Measurements from ENCODE around the gene TMEM106A. TPM values are rescaled to one million over a fixed set of nuclear protein-coding genes. Genes with fewer than 3 reads are reported as not detected.
"Not testable (repeated sequence)": the region's sequence is repeated elsewhere in the genome, so short reads cannot be mapped to it uniquely, and the experiment has no call there.

Gene TMEM106A
- total RNA-seq, 2 donors from 2014 or later, result 11.2 to 11.3 TPM

- Mint-ChIP-seq H3K27me3 (ENCODE audit: insufficient read depth) (no peaks in the 10 kb centered on the region), H3K9me3 (no peaks in the 10 kb centered on the region), H3K4me1 (no peaks in the 10 kb centered on the region), H3K36me3 (ENCODE audit: low read depth) (peaks cover 29% of the 10 kb centered on the region), H3K4me3 (no peak overlapping the region), H3K27ac (no peak overlapping the region)
- Histone ChIP-seq H3K36me3 (ENCODE audit: control insufficient read depth, insufficient read depth, low read length) (peaks cover 49% of the 10 kb centered on the region), H3K4me3 (ENCODE audit: low read length) (no peak overlapping the region), H3K4me1 (ENCODE audit: control insufficient read depth, insufficient read depth, low read length) (no peaks in the 10 kb centered on the region), H3K9ac (ENCODE audit: extremely low read depth, low read length, poor library complexity, severe bottlenecking) (no peak overlapping the region), H3K27me3 (ENCODE audit: control insufficient read depth, insufficient read depth, low read length, poor library complexity, severe bottlenecking) (no peaks in the 10 kb centered on the region), H3K27ac (ENCODE audit: low read depth, low read length) (no peak overlapping the region), H3K9me3 (ENCODE audit: control insufficient read depth, low read length) (no peaks in the 10 kb centered on the region)
- TF ChIP-seq, protein P1, sequence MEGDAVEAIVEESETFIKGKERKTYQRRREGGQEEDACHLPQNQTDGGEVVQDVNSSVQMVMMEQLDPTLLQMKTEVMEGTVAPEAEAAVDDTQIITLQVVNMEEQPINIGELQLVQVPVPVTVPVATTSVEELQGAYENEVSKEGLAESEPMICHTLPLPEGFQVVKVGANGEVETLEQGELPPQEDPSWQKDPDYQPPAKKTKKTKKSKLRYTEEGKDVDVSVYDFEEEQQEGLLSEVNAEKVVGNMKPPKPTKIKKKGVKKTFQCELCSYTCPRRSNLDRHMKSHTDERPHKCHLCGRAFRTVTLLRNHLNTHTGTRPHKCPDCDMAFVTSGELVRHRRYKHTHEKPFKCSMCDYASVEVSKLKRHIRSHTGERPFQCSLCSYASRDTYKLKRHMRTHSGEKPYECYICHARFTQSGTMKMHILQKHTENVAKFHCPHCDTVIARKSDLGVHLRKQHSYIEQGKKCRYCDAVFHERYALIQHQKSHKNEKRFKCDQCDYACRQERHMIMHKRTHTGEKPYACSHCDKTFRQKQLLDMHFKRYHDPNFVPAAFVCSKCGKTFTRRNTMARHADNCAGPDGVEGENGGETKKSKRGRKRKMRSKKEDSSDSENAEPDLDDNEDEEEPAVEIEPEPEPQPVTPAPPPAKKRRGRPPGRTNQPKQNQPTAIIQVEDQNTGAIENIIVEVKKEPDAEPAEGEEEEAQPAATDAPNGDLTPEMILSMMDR (conservative IDR thresholded peaks at IDR 0.05), result no peak
- 97% methylated on average over 4 of the region's 4 CpGs for WGBS, 2 experiments (ENCODE audit: insufficient coverage in 1 of 2, insufficient read length in 1 of 2)
- no peak for DNase-seq
Observed at GRCh38 chr17:43175213-43176118, 36.2 kb upstream of the TMEM106A start.

DNA sequence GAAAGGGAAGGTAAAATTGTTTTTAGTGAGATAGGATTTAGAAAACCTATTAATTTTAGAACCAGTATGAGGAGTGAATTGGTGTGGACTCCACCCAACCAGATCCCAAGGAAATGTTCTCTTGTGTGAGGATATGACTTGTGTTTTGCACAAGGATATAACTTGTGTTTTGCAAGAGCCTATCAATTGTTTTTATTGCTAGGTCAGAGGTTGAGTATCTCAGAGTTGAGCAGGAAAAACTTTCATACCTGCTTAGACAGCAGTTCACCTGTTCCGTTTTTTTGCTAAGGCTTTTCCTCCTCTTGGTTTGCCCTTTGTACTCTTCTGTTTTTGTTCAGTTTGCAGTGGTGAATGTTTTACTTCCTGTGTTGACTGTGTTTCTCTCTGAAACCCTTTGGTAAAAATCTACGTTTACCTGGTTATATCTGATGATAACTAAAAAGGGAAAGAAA, 35.5 kb upstream of the TMEM106A start:
- 82 to 93% methylated on average over 2 of the region's 2 CpGs for WGBS, 2 experiments (ENCODE audit: insufficient coverage in 1 of 2, insufficient read length in 1 of 2)
- Histone ChIP-seq H3K27ac (ENCODE audit: low read depth, low read length) (no peak overlapping the region), H3K9me3 (ENCODE audit: control insufficient read depth, low read length) (no peaks in the 10 kb centered on the region), H3K4me3 (ENCODE audit: low read length) (no peak overlapping the region), H3K27me3 (ENCODE audit: control insufficient read depth, insufficient read depth, low read length, poor library complexity, severe bottlenecking) (no peaks in the 10 kb centered on the region), H3K4me1 (ENCODE audit: control insufficient read depth, insufficient read depth, low read length) (no peaks in the 10 kb centered on the region), H3K9ac (ENCODE audit: extremely low read depth, low read length, poor library complexity, severe bottlenecking) (no peak overlapping the region), H3K36me3 (ENCODE audit: control insufficient read depth, insufficient read depth, low read length) (peaks cover 55% of the 10 kb centered on the region)
- no peaks in the 10 kb centered on the region for H3K9me3 Mint-ChIP-seq
- H3K4me1 Mint-ChIP-seq, result no peaks in the 10 kb centered on the region
- no peaks in the 10 kb centered on the region for H3K27me3 Mint-ChIP-seq (ENCODE audit: insufficient read depth)
- TF ChIP-seq, protein P1 (conservative IDR thresholded peaks at IDR 0.05), result no peak
- peaks cover 33% of the 10 kb centered on the region for H3K36me3 Mint-ChIP-seq (ENCODE audit: low read depth)
- no peak overlapping the region for H3K4me3 Mint-ChIP-seq
- peak overlapping the region; percentile 26 for H3K27ac Mint-ChIP-seq
- no peak for DNase-seq

GRCh38 chr17:43183921-43184320, 27.8 kb upstream of the TMEM106A start:
- Mint-ChIP-seq H3K27ac (no peak overlapping the region), H3K4me3 (no peak overlapping the region), H3K9me3 (peaks cover 5% of the 10 kb centered on the region), H3K4me1 (no peaks in the 10 kb centered on the region), H3K27me3 (ENCODE audit: insufficient read depth) (no peaks in the 10 kb centered on the region), H3K36me3 (ENCODE audit: low read depth) (peaks cover 48% of the 10 kb centered on the region)
- no peak for DNase-seq
- 94 to 98% methylated on average over 3 of the region's 3 CpGs for WGBS, 2 experiments (ENCODE audit: insufficient coverage in 1 of 2, insufficient read length in 1 of 2)
- H3K9ac ChIP-seq (ENCODE audit: extremely low read depth, low read length, poor library complexity, severe bottlenecking), result no peak overlapping the region
- no peak overlapping the region for H3K4me3 ChIP-seq (ENCODE audit: low read length)
- H3K4me1 ChIP-seq (ENCODE audit: control insufficient read depth, insufficient read depth, low read length), result no peaks in the 10 kb centered on the region
- no peak overlapping the region for H3K27ac ChIP-seq (ENCODE audit: low read depth, low read length)
- TF ChIP-seq, protein P1 (conservative IDR thresholded peaks at IDR 0.05), result no peak
- H3K27me3 ChIP-seq (ENCODE audit: control insufficient read depth, insufficient read depth, low read length, poor library complexity, severe bottlenecking), result no peaks in the 10 kb centered on the region
- H3K9me3 ChIP-seq (ENCODE audit: control insufficient read depth, low read length), result no peaks in the 10 kb centered on the region
- peaks cover 43% of the 10 kb centered on the region for H3K36me3 ChIP-seq (ENCODE audit: control insufficient read depth, insufficient read depth, low read length)

- not testable (repeated sequence) for H3K4me3 ChIP-seq (ENCODE audit: low read length); DNase-seq
- 69 to 98% methylated on average over 3 to 5 of the region's 5 CpGs for WGBS, 2 experiments (ENCODE audit: insufficient coverage in 1 of 2, insufficient read length in 1 of 2)
Observed at GRCh38 chr17:43186656-43187055, 25.0 kb upstream of the TMEM106A start.

More at GRCh38 chr17:43186656-43187055, 25.0 kb upstream of the TMEM106A start:
- H3K4me1 Mint-ChIP-seq; H3K9ac ChIP-seq (ENCODE audit: extremely low read depth, low read length, poor library complexity, severe bottlenecking); H3K9me3 ChIP-seq (ENCODE audit: control insufficient read depth, low read length); H3K27me3 Mint-ChIP-seq (ENCODE audit: insufficient read depth); H3K4me1 ChIP-seq (ENCODE audit: control insufficient read depth, insufficient read depth, low read length); H3K27me3 ChIP-seq (ENCODE audit: control insufficient read depth, insufficient read depth, low read length, poor library complexity, severe bottlenecking); H3K27ac ChIP-seq (ENCODE audit: low read depth, low read length); H3K27ac Mint-ChIP-seq; H3K9me3 Mint-ChIP-seq; H3K4me3 Mint-ChIP-seq: not testable (repeated sequence)
- H3K36me3 Mint-ChIP-seq (ENCODE audit: low read depth), result peaks cover 62% of the 10 kb centered on the region
- peaks cover 46% of the 10 kb centered on the region for H3K36me3 ChIP-seq (ENCODE audit: control insufficient read depth, insufficient read depth, low read length)
